ENCODE results near the gene MYZAP.

Gene MYZAP

DNA sequence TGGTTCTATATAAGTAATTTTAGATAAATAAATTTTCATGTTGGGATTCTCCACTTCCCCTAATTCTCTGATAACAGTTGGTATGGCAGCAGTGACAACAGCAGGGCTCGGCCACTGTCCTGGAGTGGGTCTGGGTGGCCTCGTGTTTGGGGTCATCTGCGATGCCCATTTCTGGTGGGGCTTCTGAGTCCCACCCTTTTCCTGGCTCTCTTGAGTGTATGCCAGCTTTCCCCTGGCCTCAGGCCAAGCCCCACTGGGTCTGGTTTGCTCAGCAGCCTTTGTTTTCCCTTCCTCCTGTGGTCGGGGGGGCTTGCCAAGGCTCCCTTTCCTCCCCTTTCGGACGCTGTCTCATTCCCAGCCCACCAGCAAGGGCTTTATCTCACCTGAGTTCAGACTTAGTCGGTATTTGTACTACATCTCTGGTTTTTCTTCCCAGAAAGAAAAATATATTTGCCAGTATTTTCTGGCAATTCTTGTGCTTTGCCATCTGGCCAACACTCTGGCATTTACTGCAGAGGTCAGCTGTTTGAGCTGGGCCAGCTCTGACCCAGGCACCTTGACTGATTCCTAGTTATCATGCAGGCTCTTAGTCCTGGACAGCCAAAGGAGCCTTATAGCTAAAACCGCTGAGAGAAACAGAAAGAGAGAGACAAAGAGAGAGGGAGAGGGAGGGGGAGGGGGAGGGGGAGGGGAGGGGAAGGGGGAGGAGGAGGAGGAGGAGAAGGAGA is 35.2 kb downstream of the MYZAP start:
- DNase-seq (ENCODE audit: low read depth) = no peak

DNA sequence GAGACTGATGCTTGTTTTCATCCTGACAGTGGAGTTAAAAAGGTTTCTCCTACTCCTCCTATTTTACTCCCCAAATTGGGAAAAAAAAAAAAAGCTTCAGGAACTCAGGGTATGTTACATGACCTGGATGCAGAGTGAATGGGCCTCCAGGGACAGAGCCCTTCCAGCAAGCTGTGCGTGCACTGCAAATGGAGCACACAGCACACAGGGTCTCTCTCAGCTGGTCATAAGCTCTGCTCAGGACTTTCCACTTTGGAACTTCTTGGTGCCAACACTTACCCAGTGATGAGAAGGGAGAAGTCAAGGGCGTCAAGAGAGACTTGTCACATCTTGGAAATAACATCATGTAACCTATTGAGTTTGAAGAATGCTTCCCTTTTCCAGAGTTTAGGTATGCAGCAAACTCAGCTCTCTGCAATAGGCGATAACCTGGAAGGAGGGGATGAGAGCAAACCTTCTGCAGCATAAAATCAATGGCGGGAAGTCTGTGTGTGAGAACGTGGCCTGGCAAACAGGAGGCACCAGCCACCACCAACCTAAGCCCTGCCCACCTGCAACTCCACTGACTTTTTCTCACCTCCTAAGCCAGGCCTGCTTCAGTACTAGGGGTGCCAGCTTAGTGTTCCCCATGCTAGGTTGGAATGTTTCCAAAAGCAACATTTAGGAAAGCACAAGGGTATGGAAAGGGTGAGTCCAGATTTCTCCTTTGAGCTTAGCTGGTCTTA is 39.8 kb downstream of the MYZAP start:
- DNase-seq (ENCODE audit: low read depth) = no peak

DNA sequence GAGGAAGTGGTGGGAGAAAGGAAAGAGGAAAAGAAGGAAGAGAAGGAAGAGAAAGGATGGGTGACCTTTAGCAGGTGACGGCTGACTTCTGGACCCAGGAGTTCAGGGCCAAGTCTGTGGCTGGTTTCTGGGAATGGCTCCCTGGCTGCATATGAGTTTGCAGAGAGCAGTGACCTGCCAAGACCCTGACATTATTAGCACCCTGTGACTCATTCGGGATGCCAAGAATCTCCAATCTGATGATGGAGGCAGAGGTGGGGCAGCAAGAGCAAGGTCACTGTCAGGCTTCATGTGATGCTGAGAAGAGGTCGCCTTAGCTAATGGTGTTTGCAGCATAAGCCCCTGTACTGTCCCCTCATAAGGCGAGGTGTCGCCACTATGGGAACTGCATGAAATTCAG is 42.6 kb downstream of the MYZAP start:
- DNase-seq (ENCODE audit: low read depth) = no peak

DNA sequence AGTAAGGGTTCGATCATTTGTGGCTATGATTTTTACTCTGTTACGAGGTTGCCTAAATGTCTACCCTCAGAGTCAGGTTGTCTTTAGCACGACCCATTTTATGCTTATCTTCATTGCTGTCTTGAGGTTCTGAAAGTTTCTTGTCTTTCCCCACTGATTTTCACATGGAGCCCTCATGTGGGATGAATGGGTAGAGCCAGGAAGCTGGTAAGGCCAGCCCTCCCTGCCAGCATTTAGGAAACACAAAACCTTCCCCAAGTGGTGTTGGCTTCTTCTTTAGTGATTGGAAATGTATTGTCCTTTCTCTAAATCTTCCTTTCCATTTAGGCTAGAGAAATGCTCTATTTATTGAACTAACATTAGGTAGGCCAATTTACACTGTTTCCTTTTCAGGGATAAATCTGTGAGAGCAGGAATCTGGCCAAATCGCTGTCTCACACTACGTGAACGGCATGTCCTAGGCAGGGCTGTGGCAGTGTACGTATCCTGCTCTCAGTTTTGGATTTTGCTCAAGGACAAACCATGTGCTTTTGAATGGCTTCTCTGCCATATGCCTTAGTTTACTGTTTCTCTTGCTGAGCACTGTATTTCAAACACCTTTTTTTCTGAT is 43.7 kb downstream of the MYZAP start:
- no peak for DNase-seq (ENCODE audit: low read depth)

GRCh38 chr15:57637846-57638245 is 46.1 kb downstream of the MYZAP start:
- no peak for DNase-seq (ENCODE audit: low read depth)

- no peak for DNase-seq (ENCODE audit: low read depth)
Measured at GRCh38 chr15:57639306-57639705, 47.6 kb downstream of the MYZAP start.

DNA sequence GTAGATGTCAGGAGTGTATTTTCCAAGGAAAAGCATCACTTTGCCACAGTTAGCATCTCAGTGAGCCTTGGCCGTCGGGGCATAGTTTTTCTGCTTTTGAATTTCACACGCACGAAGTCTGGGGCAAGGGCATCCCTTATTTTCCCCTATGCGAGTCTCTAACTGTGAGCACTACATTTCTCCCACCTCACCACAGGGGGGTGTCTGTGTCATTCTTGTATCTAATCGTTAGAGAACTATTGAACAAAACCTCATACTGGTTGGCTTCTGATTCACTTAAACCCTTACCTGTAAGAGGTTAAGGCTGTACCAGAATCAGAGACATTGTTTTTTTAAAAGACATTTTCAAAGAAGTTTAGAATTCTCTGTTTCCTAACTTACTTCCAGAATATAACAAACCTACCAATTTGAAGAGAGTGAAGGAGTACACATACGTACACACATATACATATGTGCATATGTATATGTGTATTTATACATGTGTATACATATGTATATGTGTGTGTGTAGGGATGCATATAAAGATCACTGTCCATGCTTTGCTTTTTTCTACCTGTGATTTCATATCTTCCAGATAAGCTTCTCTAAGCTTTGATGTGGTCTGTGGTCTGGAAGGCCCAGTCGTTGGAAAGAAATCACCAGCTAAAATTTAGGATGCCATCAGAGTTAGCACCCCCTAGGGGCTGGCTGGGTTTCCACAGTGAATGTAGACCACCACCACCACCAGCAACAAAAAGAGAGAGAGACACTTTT is 49.4 kb downstream of the MYZAP start:
- no peak for DNase-seq (ENCODE audit: low read depth)

DNA sequence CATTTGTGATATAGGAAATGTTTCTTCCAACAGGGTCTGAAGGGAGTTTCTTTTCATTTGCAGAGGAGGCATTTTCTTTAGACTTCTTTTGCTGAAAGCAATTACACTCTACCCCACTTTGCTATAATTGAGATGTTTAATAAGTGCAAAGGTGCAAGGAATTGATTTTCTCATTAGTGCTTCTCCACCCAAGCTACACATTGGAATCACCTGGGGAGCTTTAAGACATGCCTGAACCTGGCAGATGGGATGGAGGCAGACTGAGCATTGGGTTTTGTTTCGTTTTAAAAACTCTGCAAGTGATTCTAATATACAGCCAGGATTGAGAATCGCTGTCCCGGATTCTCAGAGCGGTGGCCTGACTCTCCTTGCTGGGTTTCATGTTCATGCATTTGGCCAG is 52.1 kb downstream of the MYZAP start:
- no peak for DNase-seq (ENCODE audit: low read depth)

- DNase-seq (ENCODE audit: low read depth) = no peak
Measured at GRCh38 chr15:57646087-57646486, 54.4 kb downstream of the MYZAP start.

DNA sequence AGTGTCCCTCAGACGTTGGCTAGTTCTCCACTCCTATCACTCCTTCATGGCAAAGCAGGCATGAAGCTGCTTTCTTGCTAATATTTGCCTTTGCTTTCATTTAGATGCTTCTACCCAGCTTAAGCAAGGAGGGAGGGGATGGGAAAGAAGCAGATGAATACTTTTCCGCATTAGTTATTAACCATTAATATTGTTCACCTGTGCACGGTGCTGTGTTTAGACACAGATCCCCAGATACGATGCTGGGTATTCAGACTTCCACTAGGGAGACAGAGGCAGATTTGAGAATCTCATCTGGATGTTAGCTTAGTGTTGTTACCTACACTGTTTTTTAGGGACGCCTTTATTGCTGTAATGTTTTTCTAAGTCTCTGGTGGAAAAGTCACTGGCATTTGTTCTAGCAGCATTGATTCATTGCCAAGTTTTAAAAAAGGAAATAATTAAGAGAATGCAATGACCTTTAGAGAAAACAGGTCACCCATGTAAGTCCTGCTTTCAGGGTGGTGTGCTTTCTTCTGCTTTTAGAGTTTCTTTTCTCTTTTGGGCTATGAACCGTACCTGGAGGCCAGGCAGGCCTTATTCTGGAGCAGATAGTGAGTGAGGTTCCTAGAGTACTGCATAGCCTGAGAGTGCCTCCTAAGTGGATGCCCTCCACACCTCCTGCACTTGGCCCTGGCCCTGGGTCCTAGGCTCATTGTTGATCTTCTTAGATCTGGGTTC is 55.5 kb downstream of the MYZAP start:
- DNase-seq (ENCODE audit: low read depth) = no peak

- no peak for DNase-seq (ENCODE audit: low read depth)
Measured at GRCh38 chr15:57647791-57648130, 56.1 kb downstream of the MYZAP start.

DNA sequence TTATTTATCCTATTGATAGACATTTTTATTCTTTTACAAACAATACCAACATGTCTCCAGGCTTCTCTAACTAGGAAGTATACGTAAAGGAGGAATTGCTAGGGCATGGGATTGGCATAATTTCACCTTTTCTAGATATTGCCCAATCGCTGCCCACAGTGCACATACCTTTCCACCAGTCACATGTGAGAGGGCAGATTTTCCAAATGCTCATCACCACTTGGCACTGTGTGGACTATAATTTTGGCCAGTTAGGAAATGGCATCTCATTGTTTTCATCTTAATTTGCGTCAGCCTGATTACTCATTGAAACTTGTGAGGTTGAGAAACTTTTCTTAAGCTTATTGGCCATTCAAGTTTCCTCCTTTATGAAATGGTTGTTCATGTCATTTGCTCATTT is 57.4 kb downstream of the MYZAP start:
- no peak for DNase-seq (ENCODE audit: low read depth)

- DNase-seq (ENCODE audit: low read depth) = no peak
Measured at GRCh38 chr15:57651445-57651844, 59.7 kb downstream of the MYZAP start.

- no peak for DNase-seq (ENCODE audit: low read depth)
Measured at GRCh38 chr15:57652481-57652880, 60.8 kb downstream of the MYZAP start.

GRCh38 chr15:57654153-57654852 is 62.6 kb downstream of the MYZAP start:
- DNase-seq (ENCODE audit: low read depth) = no peak

GRCh38 chr15:57655053-57655452 is 63.3 kb downstream of the MYZAP start:
- DNase-seq (ENCODE audit: low read depth) = no peak

DNA sequence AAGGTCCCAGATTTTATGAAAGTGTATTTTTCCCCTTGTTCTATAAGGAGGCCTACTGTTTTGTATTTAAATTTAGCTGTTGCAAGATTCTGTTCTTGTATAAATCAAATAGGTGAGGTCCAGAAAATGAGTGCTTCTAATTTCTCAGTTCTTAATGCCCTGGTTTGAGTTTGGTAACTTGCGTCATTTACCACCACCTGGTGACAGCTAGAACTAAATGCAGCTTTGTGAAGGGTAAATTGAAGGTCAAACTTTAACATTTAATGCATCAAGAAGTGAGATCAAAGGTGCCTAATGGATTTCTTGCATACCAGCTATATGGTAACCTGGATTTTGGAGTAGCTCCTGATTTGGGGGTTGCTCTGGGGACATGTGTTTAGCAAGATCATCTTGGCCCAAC is 64.1 kb downstream of the MYZAP start:
- no peak for DNase-seq (ENCODE audit: low read depth)

DNA sequence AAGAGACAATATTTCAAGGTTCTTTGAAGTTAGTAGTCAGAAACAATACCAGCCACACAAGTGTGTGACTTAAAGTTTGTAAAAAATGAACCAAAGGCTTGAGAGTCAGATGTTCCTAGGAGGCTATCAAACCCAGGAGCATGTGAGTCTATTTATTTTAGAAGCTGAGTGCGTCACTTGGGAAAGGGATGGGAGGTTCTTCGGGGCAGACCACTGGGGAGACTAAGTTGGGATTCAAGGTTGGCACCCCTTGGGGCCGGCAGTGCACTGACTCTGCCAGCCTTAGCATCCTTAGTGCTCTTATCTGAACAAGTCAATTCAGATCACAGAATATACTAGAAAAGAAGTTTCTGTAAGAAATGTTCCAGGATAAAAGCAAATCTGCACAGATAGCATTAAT is 64.7 kb downstream of the MYZAP start:
- no peak for DNase-seq (ENCODE audit: low read depth)

DNA sequence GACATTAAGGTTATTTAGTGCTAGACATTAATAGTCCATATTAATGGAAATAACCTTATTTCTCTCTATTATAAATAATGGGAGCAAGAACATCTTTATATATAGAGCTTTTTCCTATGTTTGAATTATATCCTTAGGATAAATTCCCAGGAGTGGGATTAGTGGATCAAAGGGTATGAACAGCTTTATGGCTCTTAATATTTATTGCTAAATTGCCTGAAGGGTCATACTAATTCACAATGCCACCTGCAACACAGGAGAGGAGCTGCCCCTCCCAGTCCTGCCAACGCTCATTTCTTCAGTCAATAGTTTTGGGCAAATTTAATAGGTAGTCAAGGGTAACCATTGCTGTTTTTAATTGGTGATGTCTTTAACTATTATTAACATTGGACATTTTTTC is 65.9 kb downstream of the MYZAP start:
- no peak for DNase-seq (ENCODE audit: low read depth)

- no peak for DNase-seq (ENCODE audit: low read depth)
Measured at GRCh38 chr15:57662091-57662744, 70.5 kb downstream of the MYZAP start.

DNA sequence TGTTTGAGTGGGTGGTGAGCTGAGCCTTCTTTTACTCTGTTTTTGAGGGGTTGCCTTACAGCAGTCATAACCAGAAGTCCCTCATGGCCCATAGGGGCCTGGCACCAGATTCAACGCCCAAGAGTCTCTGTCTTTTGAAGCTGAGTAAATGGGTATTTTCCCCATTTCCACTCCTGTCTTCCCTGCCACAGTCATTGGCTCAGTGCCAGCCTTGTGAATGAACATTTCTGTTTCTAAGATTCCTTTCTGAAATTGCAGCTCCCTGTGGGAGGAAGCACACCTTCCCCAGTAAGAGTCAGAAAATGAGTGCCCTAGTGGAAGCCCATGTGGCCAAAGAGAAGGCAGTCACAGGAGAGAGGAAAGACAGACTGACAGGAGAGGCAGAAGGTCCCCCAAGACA is 71.1 kb downstream of the MYZAP start:
- DNase-seq (ENCODE audit: low read depth) = no peak
